Measurements from ENCODE around the gene LRRC31. TPM values are rescaled to one million over a fixed set of nuclear protein-coding genes. Genes with fewer than 3 reads are reported as not detected.

LRRC31 gene
- total RNA-seq, 1 experiment from 2014 or later, result not detected

- CTCF ChIA-PET, result no interaction called here
- no peaks in the 10 kb centered on the region for H3K27me3 ChIP-seq (replicated peaks; ENCODE audit: insufficient read depth, low read depth, low read length, poor library complexity)
- no peaks in the 10 kb centered on the region for H3K36me3 ChIP-seq (ENCODE audit: insufficient read depth, low read length, poor library complexity, severe bottlenecking)
- BruUV-seq (replicated peaks), result no TSS peak
- POLR2A ChIA-PET (ENCODE audit: low non-redundant PET), result no interaction called here
- no peak overlapping the region for H3K27ac ChIP-seq (ENCODE audit: low read depth, low read length, poor library complexity, severe bottlenecking)
- TF ChIP-seq EZH2 (IDR thresholded peaks at IDR 0.05; ENCODE audit: borderline replicate concordance, low read depth, low read length, poor library complexity, severe bottlenecking) (no peak), CTCF (conservative IDR thresholded peaks at IDR 0.05; ENCODE audit: low read depth, low read length) (no peak)
- no peak for DNase-seq (ENCODE audit: low spot score)
- no peak overlapping the region for H3K4me3 ChIP-seq (ENCODE audit: low read depth, low read length, poor library complexity, severe bottlenecking)
- H3K9me3 ChIP-seq (ENCODE audit: low read depth, low read length, poor library complexity, severe bottlenecking), result no peaks in the 10 kb centered on the region
- H3K4me1 ChIP-seq (ENCODE audit: insufficient read depth, low read length, poor library complexity, severe bottlenecking), result no peaks in the 10 kb centered on the region
- intact Hi-C loops (cut with micrococcal nuclease; ENCODE audit: unreplicated experiment), result no loop called here
Measured at GRCh38 chr3:169855514-169855913, 14.2 kb downstream of the LRRC31 start.

- Histone ChIP-seq H3K27ac (ENCODE audit: low read depth, low read length, poor library complexity, severe bottlenecking) (no peak overlapping the region), H3K4me3 (ENCODE audit: low read depth, low read length, poor library complexity, severe bottlenecking) (no peak overlapping the region), H3K4me1 (ENCODE audit: insufficient read depth, low read length, poor library complexity, severe bottlenecking) (no peaks in the 10 kb centered on the region), H3K36me3 (ENCODE audit: insufficient read depth, low read length, poor library complexity, severe bottlenecking) (no peaks in the 10 kb centered on the region), H3K9me3 (ENCODE audit: low read depth, low read length, poor library complexity, severe bottlenecking) (no peaks in the 10 kb centered on the region), H3K27me3 (replicated peaks; ENCODE audit: insufficient read depth, low read depth, low read length, poor library complexity) (no peaks in the 10 kb centered on the region)
- BruUV-seq (replicated peaks), result no TSS peak
- POLR2A ChIA-PET (ENCODE audit: low non-redundant PET), result no interaction called here
- TF ChIP-seq EZH2 (IDR thresholded peaks at IDR 0.05; ENCODE audit: borderline replicate concordance, low read depth, low read length, poor library complexity, severe bottlenecking) (no peak), CTCF (conservative IDR thresholded peaks at IDR 0.05; ENCODE audit: low read depth, low read length) (no peak)
- intact Hi-C loops (cut with micrococcal nuclease; ENCODE audit: unreplicated experiment), result no loop called here
- no peak for DNase-seq (ENCODE audit: low spot score)
- CTCF ChIA-PET, result no interaction called here
Measured at GRCh38 chr3:169850618-169851017, 19.1 kb downstream of the LRRC31 start.

- ChIA-PET POLR2A (ENCODE audit: low non-redundant PET) (no interaction called here), CTCF (no interaction called here)
- BruUV-seq (replicated peaks), result no TSS peak
Measured at GRCh38 chr3:169848741-169849140, 21.0 kb downstream of the LRRC31 start.

More at GRCh38 chr3:169848741-169849140, 21.0 kb downstream of the LRRC31 start:
- H3K27me3 ChIP-seq (replicated peaks; ENCODE audit: insufficient read depth, low read depth, low read length, poor library complexity), result no peaks in the 10 kb centered on the region
- H3K27ac ChIP-seq (ENCODE audit: low read depth, low read length, poor library complexity, severe bottlenecking), result no peak overlapping the region
- H3K4me1 ChIP-seq (ENCODE audit: insufficient read depth, low read length, poor library complexity, severe bottlenecking), result no peaks in the 10 kb centered on the region
- intact Hi-C loops (cut with micrococcal nuclease; ENCODE audit: unreplicated experiment), result no loop called here
- no peak for DNase-seq (ENCODE audit: low spot score)
- no peak for TF ChIP-seq EZH2 (IDR thresholded peaks at IDR 0.05; ENCODE audit: borderline replicate concordance, low read depth, low read length, poor library complexity, severe bottlenecking)
- TF ChIP-seq CTCF (conservative IDR thresholded peaks at IDR 0.05; ENCODE audit: low read depth, low read length), result no peak
- H3K4me3 ChIP-seq (ENCODE audit: low read depth, low read length, poor library complexity, severe bottlenecking), result no peak overlapping the region
- H3K36me3 ChIP-seq (ENCODE audit: insufficient read depth, low read length, poor library complexity, severe bottlenecking), result no peaks in the 10 kb centered on the region
- H3K9me3 ChIP-seq (ENCODE audit: low read depth, low read length, poor library complexity, severe bottlenecking), result no peaks in the 10 kb centered on the region

Data from A673 (cell line).